Hippocampal formation (tissue), 2 donors: ENCODE measurements around the gene ARHGEF33.
"Not testable (repeated sequence)": the region's sequence is repeated elsewhere in the genome, so short reads cannot be mapped to it uniquely, and the experiment has no call there.

Experiments
- DNase-seq, 2 donors: peaks; one replicate each; lab custom pipeline; 2025; lab: John Stamatoyannopoulos, UW

Gene ARHGEF33

DNA sequence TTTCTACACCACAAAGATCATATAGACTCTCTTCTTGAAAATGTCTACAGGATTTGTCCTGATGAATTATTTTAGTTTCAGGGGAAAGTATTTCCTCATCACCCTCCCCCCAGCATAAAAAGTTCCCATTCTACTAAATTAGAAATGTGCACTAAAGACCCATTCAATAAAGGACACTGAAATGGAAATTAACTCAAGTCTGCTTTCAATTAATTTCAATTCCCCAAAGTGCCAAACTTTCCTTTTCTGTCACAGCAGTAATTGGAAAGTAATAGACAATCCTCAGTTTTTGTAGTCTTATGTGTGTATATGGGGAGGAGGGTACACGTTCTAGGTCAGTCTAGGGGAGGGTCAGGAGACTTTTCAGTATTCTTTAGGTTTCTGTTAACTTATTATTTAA, 21.5 kb downstream of the ARHGEF33 start:
- DNase-seq = no peak

DNA sequence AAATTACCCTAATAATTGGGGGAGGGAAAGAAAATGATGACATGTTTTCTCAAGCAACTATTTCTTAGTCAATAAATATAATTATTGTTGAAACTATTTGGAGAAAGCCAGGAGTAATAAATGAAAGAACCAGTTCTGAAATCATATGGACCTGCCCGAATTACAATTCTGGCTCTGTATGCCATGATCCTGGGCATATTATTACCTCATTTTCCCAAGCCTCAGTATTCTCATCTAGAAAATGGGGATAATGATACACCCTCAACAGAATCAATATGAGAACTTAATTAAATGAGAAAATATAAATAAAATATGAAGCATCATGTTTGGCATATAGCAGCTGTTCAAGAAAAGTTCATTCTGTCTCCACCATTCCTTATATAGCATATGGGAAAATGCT, 22.9 kb downstream of the ARHGEF33 start:
- no peak for DNase-seq

DNA sequence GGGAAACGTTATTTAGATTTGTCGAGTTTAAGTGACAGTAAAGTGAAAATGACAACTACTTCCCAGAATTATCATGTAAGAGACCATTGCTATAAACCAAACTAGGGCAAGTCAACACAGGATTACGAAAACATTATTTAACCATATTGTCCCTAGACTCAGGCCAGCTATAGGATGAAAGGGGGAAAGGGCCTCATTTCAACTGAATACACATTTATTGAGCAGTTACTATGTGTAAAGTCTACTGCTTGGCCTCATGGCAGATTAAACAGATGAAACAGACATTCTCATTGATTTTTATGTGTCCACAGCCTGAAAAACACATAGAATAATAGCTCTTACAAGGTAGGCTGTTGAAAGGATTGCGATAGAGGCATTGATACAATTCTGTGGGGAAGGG, 32.7 kb downstream of the ARHGEF33 start:
- DNase-seq = no peak

DNA sequence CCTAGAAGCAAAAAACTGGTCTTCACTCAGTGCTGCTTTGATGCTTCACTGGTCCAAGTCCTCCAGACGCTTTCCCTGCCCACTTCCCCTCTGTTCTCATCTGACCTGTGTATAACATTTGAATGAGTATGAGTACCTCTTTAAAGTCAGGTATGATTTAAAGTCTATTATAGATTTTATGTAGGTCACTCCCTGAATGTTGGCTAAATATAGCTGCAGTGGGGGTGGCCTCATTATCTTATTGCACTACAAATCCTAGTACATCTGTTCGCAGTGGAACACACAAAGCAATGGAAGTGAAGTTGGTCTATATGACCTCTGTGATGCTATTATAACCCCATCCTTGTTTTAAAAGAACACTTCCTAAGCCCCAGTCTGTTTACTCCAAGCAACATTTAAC, 33.2 kb downstream of the ARHGEF33 start:
- no peak for DNase-seq

DNA sequence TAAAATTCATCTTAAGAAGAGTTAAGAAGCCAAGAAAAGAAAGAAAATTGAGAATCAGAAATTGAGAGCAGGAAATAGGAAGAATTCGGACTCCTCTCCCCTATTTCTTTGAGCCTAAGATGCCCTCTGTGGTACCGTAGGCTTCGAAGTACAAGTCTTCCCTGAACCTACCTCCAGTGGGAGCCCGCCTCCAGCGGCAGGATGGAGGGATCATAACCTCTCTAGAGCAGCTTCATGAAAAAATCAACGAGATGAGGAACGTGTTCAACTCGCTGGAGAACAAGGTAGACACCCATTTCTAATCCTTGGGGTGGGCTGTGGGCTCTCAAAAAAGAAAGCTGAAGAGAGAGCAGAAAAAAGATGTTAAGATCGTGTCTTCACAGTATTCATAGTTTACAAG, 36.3 kb downstream of the ARHGEF33 start:
- no peak for DNase-seq

DNA sequence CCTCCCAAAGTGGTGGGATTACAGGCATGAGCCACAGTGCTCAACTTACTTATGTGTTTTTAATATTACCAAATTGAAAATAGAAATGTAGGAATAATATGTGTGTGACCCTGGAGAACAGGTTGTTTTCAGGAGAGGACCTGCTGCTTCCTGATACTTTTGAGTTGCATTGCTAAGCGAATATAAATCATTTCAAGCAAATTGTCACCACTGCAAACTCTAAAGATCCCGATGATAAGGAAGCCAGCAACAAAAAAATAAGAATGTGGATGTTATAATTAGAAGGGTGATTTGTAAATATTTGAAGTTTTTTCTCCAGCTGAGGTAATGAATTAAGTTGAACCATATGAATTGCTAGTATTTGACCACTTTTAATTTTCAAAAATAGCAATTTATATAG, 40.9 kb downstream of the ARHGEF33 start:
- no peak for DNase-seq

DNA sequence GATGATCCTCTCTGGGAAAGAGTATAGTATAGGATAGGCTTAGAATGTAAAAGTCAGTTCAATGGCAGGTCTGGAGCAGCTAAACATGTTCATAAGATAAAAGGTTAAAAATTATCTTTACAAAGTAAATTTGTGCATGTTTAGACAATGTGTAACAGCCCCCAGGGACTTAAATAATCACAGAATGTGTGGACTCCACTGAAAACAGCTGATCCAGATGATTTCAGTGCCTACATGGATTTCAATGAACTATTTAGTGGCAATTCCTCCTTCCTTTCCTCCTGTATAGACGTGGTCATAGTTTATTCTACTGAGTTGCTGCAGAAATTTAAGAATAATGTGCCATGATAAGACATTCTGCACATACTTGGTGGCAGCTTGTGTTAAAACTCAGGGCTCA, 42.9 kb downstream of the ARHGEF33 start:
- no peak for DNase-seq

DNA sequence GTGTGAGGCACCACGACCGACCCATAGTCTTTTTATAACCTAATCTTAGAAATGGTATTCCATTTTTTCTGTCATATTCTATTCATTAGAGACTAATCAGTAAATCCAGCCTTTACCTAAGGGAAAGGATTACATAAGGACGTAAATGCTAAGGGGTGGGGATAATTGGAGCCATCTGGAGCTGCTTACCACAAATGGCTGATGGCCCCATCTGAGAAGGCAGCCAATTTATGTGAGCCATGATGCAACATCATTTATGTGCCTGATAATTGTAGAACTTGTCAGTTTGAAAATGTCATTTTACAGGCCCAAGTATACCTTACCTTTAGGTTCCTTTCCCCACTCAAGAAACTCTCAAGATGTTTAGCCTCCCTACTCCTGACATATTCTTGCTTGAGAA, 44.0 kb downstream of the ARHGEF33 start:
- DNase-seq = no peak

DNA sequence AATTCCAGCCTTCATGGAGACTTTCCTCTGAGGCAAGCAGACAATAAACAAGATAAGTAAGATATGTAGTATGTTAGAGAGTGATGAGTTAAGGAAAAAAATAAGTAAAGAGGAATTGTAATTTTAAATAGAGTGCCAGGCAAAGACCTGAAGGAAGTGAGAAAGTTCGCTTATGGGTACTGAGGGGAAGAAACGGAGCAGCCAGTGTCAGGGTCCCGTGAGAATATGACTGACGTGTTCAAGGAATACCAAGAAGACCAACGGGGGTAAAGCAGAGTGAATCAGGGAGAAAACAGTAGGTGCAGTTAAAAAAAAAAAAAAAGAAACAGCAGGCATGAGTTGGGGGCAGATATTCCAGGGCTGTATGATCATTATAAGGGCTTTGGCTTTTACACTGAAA, 45.1 kb downstream of the ARHGEF33 start:
- no peak for DNase-seq

DNA sequence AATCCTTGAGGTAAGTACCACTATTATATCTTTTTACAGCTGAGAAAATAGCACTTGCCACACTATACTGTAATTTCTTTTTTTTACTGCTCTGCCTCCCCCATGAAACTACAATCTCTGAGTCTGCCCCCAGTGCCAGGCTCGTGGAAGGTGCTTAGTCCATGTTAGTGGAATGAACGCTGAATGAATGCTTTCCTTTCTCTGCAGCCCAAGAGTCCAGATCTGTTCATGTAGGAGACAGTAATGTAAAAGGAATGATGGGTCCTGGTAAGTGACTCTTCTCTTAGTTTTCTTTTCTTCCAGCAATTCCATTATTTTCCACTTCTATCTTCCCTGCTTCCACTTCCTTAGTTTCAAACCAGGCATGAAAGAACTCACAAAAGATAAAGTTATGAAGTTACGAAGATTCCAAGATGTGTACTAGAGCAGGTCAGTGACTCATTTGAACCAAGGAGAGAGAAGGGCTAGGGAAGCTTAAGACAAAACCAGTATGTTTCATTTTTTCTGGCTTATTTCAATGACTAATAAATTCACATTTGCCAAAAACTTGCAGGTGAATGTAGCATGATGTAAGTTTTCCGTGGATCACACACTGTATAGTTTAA, 46.0 kb downstream of the ARHGEF33 start:
- no peak for DNase-seq

DNA sequence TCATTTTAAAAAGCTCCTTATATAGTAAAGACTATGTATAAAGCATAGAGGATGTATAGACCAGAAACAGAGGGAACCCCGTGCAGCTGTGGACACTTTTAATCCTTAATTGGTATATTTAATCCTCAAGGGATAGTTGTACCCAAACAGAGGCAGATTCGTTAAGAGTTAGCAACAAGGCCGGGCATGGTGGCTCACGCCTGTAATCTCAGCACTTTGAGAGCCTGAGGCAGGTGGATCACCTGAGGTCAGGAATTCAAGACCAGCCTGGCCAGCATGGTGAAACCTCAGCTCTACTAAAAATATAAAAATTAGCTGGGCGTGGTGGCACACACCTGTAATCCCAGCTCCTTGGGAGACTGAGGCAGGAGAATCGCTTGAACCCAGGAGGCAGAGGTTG, 46.8 kb downstream of the ARHGEF33 start:
- DNase-seq = not testable (repeated sequence)

DNA sequence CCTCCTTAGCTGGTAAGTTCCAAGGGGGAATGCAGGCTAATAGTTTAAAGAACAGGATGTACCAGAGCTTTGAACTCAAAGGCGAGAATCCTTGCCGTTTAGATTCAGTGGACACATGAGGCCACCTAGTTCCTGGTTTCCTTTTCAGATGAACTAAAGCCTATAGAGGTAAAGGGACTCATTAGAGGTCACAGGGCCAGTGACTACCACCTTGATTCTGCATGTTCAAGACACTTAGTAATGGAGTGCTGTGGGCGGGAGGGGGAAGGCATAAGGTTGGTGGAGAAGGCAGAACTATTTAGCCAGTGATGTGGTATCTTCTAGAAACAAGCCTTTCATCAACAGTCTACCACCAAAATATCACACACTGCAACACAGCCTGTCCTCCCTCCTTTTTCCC, 47.9 kb downstream of the ARHGEF33 start:
- no peak for DNase-seq

DNA sequence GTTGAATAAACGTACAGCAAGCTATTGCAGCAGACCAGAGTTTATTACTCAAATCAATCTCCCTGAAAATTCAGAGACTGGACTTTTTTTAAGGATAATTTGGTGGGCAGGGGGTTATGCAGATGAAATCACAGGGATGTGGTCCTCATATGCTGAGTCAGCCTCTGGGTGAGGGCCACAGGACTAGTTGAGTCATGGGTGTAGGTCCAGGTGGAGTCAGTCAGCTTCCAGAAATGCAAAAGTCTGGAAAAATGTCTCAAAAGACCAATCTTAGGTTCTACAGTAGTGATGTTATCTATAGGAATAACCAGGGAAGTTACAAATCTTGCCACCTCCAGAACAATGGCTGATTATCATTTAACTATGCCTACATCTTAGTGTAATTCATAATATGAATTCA, 51.1 kb downstream of the ARHGEF33 start:
- DNase-seq = no peak

DNA sequence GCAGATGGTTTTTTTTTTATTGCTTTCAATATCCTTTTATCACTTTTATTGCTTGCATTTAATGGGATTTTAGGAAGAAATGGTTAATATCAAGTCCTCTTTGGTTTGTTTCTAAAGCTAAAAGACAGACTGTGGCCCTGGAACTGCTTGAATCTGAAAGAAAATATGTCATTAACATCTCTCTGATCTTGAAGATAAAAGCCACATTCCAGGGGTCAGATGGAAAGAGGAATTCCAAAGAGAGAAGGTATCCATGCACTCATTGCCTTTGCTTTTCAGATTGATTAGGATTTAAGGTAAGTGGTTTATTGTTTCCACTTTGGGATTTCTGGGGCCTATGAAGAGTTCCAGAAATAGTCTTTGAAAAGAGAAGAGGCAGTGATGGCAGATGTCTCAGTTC, 54.1 kb downstream of the ARHGEF33 start:
- no peak for DNase-seq

DNA sequence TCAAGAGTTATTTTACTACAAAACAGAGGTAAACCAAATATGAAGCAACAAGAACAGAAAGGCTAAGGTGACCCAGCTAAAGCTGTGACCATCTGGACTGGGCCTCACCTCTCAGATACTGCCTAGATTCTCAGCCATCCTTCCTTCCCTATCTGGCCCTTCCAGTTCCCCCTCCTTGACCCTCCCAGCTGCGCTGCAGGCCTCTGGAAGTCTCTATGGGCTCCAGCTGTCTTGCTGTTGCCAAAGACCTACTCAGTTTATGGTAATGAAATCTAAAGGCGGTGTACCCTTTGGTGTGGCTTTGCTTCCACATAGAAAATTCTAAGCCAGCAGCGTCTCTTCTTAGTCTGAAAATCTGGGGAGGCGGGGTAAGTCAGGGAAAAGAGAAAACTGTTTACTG, 55.7 kb downstream of the ARHGEF33 start:
- no peak for DNase-seq

DNA sequence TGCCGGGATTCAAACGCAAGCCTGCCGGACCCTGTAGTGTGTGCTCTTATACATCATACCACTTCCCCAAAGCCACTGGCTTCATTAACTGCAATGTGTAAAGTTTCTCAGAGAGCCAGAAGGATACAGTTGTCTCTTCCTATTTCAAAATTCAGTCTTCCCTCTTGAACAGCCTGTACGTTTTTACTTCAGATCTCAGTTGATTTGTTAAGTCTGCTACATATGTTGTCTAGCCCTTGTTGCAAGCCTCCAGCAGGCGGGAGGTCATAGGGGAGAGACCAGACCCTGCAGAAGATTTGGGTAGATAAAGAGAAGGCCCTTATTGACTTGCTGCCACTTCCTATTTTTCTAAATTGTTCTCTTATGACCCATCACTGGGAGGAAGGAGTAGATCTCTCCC, 56.2 kb downstream of the ARHGEF33 start:
- no peak for DNase-seq

DNA sequence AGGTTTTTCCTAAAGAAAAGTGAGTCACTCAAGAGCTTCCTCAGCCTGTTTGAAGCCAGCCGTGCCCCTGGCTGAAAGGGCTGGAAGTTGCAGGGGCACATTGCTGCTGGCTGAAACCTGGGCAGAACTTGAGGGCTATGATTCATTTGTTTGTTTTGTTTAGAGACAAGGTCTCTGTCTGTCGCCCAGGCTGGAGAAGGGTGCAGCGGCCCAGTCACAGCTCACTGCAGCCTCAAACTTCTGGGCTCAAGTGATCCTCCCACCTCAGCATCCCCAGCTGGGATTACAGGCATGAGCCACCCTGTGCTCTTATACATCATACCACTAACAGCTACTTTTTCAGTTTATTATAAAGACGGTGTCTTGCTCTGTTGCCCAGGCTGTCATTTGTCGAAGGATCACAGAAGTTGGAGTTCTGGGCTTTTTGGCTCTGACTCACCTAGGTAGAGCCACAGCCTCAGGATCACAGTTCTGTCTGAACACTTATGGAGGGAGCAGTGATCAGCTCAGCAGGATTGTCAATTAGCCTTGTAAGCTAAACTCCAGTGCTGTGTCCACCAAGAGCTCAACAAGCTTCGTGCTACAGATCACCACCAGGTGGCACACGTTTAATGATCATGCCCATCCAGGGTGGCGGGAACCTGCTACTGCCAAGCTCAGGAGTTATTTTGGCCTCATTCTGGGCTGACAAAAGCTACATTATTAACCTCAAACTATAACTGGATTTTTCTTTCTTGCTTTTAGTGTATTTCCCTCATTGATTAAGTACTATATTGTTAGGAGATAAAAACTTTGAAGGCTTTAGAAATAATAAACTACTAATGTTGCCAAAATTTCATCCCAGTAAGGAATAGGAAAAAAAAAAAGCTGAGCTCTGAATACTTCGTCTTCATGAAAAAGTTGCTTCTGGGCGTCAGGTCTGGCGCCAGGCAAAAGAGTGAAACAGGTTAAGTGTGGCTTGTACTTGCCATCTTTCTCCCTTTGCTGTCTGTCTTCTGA, 57.9 kb downstream of the ARHGEF33 start:
- DNase-seq = peak; percentile 35 to 59

DNA sequence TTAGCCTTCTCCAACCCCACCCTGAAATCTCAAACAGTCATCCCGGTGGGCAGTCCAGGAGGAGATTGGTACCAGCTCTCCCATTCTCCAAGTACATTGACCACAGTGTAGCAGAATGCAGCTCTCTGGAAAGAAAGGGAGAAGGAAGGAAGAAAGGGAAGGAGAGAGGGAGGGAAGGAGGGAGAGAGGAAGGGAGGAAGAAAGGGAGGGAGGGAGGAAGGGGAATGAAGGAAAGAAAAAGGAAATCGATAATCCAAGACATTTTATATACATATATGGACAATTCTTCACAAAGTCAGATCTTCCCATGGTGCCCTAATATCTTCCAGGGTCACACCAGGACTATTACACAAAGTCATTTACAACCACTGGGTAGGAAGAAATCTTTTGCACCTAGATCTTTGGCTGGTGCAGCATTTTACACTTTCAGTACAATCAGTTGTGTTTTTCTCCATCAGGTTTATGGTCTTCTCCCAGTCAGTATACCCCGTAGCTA, 58.8 kb downstream of the ARHGEF33 start:
- DNase-seq = no peak

DNA sequence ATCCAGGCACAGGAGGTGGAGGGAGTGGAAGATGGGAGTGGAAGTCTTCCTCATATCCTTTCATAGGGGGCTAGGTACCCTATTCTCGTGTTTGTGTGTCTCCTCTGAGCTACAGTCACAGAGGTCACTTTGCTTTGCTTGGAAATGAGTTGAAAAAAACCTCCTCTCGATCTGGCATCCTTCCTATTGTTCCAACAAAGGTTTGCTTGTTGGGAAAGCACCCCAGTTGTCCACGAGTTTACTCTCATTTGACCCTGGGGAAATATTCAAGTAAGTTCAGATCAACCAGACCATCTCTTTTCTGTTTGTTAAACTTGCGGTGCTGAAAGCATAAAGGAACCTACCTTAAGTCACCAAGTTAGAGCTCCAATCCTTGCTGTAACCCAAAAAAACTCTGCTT, 59.3 kb downstream of the ARHGEF33 start:
- DNase-seq = no peak

DNA sequence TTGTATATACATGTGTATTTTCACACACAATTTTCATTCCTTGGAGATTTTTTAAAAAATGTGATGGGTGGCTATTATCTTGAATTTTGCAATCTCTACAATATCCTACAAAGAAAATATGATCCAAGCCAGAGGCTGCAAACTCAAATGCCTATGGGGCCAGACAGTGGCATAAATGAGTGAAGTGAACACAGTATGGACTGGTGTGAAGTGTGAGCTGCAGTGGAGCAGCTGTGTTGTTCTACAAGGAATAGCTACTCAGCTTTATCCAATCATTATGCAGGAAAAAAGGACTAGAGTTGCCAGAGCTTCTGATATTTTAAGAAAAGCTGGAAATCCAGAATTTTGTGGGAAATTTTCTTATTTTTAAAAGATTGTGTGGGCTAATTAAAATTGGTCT, 62.1 kb downstream of the ARHGEF33 start:
- DNase-seq = no peak

DNA sequence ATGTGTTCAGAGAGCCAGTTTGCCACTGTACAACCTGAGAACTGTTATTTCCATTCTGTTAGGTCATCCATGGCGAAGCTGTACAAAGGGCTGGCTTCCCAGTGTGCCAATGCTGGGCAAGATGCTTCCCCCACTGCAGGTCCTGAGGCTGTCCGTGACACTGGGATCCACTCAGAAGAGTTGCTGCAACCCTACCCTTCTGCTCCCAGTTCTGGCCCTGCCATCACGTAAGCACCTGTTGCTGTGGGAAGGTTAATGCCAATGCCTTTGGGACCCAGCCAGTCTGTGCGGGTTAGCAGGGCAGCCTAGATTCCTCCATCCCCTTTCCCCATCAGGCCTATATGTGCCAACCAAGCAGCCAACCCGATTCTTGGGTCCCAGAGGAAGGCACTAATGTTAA, 68.3 kb downstream of the ARHGEF33 start:
- no peak for DNase-seq

DNA sequence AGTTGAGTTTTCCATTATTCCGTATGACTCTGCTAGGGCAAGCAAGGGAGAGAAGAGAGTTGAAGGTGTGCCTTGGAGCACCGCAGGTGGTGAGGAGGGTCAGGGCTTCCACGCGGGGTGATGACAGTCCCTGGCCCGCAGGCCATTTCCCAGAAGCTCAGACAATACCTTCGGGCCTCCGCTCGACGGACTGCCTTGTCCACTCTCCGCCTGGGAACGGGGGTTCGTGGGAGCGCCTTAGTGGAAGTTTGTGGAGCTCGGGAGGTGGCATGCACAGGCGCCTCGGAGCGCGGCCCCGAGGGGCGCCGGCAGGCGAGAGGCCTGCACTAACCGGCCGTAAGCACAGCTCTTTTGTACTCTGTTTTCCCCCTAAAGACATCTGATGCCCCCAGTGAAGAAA, 69.8 kb downstream of the ARHGEF33 start:
- DNase-seq = no peak

DNA sequence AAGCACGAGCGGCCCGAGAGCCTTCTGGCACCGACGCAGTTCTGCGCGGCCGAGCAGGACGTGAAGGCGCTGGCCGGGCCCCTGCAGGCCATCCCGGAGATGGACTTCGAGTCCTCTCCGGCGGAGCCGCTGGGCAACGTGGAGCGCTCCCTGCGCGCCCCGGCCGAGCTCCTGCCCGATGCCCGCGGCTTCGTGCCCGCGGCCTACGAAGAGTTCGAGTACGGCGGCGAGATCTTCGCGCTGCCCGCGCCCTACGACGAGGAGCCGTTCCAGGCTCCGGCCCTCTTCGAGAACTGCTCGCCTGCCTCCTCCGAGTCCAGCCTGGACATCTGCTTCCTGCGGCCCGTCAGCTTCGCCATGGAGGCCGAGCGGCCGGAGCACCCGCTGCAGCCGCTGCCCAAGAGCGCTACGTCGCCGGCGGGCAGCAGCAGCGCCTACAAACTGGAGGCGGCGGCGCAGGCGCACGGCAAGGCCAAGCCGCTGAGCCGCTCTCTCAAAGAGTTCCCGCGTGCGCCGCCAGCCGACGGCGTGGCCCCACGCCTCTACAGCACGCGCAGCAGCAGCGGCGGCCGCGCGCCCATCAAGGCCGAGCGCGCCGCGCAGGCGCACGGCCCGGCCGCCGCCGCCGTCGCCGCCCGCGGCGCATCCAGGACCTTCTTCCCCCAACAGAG, 70.4 kb downstream of the ARHGEF33 start:
- DNase-seq = no peak
